ENCODE results near the gene CFTR. TPM values are rescaled to one million over a fixed set of nuclear protein-coding genes. Genes with fewer than 3 reads are reported as not detected.
A peak's percentile ranks its signal among the peaks of the same experiment; 100 is the strongest.

CFTR gene
- total and polyA plus RNA-seq, 2 of the 8 experiments (the other 6 are each of a cell fraction or from before 2014, with no cell fraction given) = 1.2 to 1.6 TPM

DNA sequence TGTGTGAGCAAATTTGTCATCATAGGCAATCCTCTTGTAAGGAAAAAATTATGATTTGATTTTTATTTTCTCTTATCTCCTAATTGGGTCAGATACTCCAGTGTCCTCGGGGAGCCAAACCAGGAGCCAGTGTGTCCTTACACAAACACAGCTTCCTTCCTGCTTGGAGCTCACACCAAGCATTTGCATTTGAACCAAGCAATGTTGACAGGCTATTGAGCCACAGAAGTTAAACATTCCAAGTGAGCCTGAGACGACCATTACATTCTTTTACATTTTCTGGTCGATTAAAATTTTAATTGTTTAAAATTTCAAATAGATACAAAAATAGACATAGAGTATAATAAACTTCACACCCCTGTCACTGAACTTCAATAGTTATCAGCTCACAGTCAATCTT lies 194.8 kb downstream of the CFTR start (continued):
- TF ChIP-seq, protein P1, sequence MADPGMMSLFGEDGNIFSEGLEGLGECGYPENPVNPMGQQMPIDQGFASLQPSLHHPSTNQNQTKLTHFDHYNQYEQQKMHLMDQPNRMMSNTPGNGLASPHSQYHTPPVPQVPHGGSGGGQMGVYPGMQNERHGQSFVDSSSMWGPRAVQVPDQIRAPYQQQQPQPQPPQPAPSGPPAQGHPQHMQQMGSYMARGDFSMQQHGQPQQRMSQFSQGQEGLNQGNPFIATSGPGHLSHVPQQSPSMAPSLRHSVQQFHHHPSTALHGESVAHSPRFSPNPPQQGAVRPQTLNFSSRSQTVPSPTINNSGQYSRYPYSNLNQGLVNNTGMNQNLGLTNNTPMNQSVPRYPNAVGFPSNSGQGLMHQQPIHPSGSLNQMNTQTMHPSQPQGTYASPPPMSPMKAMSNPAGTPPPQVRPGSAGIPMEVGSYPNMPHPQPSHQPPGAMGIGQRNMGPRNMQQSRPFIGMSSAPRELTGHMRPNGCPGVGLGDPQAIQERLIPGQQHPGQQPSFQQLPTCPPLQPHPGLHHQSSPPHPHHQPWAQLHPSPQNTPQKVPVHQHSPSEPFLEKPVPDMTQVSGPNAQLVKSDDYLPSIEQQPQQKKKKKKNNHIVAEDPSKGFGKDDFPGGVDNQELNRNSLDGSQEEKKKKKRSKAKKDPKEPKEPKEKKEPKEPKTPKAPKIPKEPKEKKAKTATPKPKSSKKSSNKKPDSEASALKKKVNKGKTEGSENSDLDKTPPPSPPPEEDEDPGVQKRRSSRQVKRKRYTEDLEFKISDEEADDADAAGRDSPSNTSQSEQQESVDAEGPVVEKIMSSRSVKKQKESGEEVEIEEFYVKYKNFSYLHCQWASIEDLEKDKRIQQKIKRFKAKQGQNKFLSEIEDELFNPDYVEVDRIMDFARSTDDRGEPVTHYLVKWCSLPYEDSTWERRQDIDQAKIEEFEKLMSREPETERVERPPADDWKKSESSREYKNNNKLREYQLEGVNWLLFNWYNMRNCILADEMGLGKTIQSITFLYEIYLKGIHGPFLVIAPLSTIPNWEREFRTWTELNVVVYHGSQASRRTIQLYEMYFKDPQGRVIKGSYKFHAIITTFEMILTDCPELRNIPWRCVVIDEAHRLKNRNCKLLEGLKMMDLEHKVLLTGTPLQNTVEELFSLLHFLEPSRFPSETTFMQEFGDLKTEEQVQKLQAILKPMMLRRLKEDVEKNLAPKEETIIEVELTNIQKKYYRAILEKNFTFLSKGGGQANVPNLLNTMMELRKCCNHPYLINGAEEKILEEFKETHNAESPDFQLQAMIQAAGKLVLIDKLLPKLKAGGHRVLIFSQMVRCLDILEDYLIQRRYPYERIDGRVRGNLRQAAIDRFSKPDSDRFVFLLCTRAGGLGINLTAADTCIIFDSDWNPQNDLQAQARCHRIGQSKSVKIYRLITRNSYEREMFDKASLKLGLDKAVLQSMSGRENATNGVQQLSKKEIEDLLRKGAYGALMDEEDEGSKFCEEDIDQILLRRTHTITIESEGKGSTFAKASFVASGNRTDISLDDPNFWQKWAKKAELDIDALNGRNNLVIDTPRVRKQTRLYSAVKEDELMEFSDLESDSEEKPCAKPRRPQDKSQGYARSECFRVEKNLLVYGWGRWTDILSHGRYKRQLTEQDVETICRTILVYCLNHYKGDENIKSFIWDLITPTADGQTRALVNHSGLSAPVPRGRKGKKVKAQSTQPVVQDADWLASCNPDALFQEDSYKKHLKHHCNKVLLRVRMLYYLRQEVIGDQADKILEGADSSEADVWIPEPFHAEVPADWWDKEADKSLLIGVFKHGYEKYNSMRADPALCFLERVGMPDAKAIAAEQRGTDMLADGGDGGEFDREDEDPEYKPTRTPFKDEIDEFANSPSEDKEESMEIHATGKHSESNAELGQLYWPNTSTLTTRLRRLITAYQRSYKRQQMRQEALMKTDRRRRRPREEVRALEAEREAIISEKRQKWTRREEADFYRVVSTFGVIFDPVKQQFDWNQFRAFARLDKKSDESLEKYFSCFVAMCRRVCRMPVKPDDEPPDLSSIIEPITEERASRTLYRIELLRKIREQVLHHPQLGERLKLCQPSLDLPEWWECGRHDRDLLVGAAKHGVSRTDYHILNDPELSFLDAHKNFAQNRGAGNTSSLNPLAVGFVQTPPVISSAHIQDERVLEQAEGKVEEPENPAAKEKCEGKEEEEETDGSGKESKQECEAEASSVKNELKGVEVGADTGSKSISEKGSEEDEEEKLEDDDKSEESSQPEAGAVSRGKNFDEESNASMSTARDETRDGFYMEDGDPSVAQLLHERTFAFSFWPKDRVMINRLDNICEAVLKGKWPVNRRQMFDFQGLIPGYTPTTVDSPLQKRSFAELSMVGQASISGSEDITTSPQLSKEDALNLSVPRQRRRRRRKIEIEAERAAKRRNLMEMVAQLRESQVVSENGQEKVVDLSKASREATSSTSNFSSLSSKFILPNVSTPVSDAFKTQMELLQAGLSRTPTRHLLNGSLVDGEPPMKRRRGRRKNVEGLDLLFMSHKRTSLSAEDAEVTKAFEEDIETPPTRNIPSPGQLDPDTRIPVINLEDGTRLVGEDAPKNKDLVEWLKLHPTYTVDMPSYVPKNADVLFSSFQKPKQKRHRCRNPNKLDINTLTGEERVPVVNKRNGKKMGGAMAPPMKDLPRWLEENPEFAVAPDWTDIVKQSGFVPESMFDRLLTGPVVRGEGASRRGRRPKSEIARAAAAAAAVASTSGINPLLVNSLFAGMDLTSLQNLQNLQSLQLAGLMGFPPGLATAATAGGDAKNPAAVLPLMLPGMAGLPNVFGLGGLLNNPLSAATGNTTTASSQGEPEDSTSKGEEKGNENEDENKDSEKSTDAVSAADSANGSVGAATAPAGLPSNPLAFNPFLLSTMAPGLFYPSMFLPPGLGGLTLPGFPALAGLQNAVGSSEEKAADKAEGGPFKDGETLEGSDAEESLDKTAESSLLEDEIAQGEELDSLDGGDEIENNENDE (IDR thresholded peaks at IDR 0.05; ENCODE audit: insufficient replicate concordance, low read length) = peak; percentile 56
- no peak for TF ChIP-seq SIX5 (IDR thresholded peaks at IDR 0.05; ENCODE audit: low read depth, low read length)
- no peak for TF ChIP-seq TAF7 (optimal IDR thresholded peaks at IDR 0.05; ENCODE audit: borderline replicate concordance, low read depth, low read length)
- no peak for TF ChIP-seq CBX5 (IDR thresholded peaks at IDR 0.05; ENCODE audit: low read depth, low read length)
- TF ChIP-seq CEBPB (IDR thresholded peaks at IDR 0.05; ENCODE audit: low read depth, low read length) = no peak
